HEK293 (cell line): ENCODE data around the gene MDGA2.

Experiments
- CTCF ChIA-PET: fragments of 350-600 bp; formaldehyde crosslinking; extraction: SDS; loops from one replicate; lab custom pipeline; 2021; ENCODE audit warnings: antibody characterized with exemption; lab: Yijun Ruan, JAX
- POLR2A ChIA-PET: fragments of 300-600 bp; formaldehyde crosslinking; extraction: SDS; loops from one replicate; lab custom pipeline; 2020; ENCODE audit warnings: antibody characterized with exemption, inconsistent platforms; lab: Yijun Ruan, JAX
- H3K27ac ChIP-seq: fragments of 200-500 bp; sonication (Bioruptor generic); 2 replicates; pipeline ENCODE4 v1.5.1; 2014; ENCODE audit warnings: low read depth, low read length, control low read depth, inconsistent platforms; ENCODE audit errors: extremely low read depth
- H3K36me3 ChIP-seq, 2 experiments: fragments of 200-500 bp in 1 of 2; sonication (Bioruptor generic) in 1 of 2; 1 replicate in 1 of 2; 2 replicates in 1 of 2; pipeline ENCODE4 v1.5.1; 2014 to 2017; ENCODE audit warnings: inconsistent platforms in 2 of 2, low read length in 2 of 2; ENCODE audit not compliant: control insufficient read depth in 2 of 2, insufficient read depth in 1 of 2
- H3K4me1 ChIP-seq: fragments of 200-500 bp; sonication (Bioruptor generic); 2 replicates; pipeline ENCODE4 v1.5.1; 2014; ENCODE audit warnings: mild to moderate bottlenecking, low read length, inconsistent platforms; ENCODE audit not compliant: control insufficient read depth, insufficient read depth
- H3K4me3 ChIP-seq: 2 replicates; pipeline ENCODE4 v1.5.1; 2011; ENCODE audit warnings: low read depth, mild to moderate bottlenecking, control low read depth, low read length, moderate library complexity
- H3K9me3 ChIP-seq: fragments of 200-500 bp; sonication (Bioruptor generic); 2 replicates; pipeline ENCODE4 v1.5.1; 2014; ENCODE audit warnings: low read depth, low read length, inconsistent platforms; ENCODE audit not compliant: control insufficient read depth, insufficient read depth
- BCL11A ChIP-seq: fragments of 450-650 bp; formaldehyde crosslinking; IDR thresholded peaks from 2 replicates; pipeline ENCODE4 v1.5.1; 2016; ENCODE audit warnings: low read depth, missing biosample characterization, missing genetic modification characterization
- FEZF1 ChIP-seq: fragments of 450-650 bp; formaldehyde crosslinking; IDR thresholded peaks from 2 replicates; pipeline ENCODE4 v1.5.1; 2016; ENCODE audit warnings: missing biosample characterization, missing genetic modification characterization
- HOXC10 ChIP-seq: sonication (generic); formaldehyde crosslinking; IDR thresholded peaks from 2 replicates; pipeline ENCODE4 v1.8.1; 2023; ENCODE audit warnings: mild to moderate bottlenecking, missing genetic modification reagents
- KLF7 ChIP-seq: fragments of 450-650 bp; formaldehyde crosslinking; IDR thresholded peaks from 2 replicates; pipeline ENCODE4 v1.5.1; 2016; ENCODE audit warnings: missing biosample characterization, missing genetic modification characterization, borderline replicate concordance
- MEIS1 ChIP-seq: sonication (generic); formaldehyde crosslinking; IDR thresholded peaks from 2 replicates; pipeline ENCODE4 v1.8.1; 2022; ENCODE audit warnings: missing genetic modification reagents, mild to moderate bottlenecking, borderline replicate concordance
- MYNN ChIP-seq: fragments of 450-650 bp; formaldehyde crosslinking; IDR thresholded peaks from 2 replicates; pipeline ENCODE4 v1.5.1; 2016; ENCODE audit warnings: missing biosample characterization, missing genetic modification characterization, borderline replicate concordance
- ZNF292 ChIP-seq: fragments of 450-650 bp; formaldehyde crosslinking; IDR thresholded peaks from 2 replicates; pipeline ENCODE4 v1.5.1; 2016; ENCODE audit warnings: low read depth, missing biosample characterization, missing genetic modification characterization, borderline replicate concordance
- ZNF311 ChIP-seq: fragments of 450-650 bp; formaldehyde crosslinking; IDR thresholded peaks from 2 replicates; pipeline ENCODE4 v1.5.1; 2017; ENCODE audit warnings: missing biosample characterization, missing genetic modification characterization, borderline replicate concordance
- ZNF324 ChIP-seq: fragments of 450-650 bp; formaldehyde crosslinking; IDR thresholded peaks from 2 replicates; pipeline ENCODE4 v1.5.1; 2016; ENCODE audit warnings: missing biosample characterization, missing genetic modification characterization
- ZNF394 ChIP-seq: fragments of 450-650 bp; formaldehyde crosslinking; IDR thresholded peaks from 2 replicates; pipeline ENCODE4 v1.5.1; 2016; ENCODE audit warnings: missing biosample characterization, missing genetic modification characterization, mild to moderate bottlenecking, moderate library complexity, borderline replicate concordance
- ZNF404 ChIP-seq: fragments of 450-650 bp; formaldehyde crosslinking; IDR thresholded peaks from 2 replicates; pipeline ENCODE4 v1.5.1; 2017; ENCODE audit warnings: missing biosample characterization, missing genetic modification characterization
- ZNF423 ChIP-seq: fragments of 450-650 bp; formaldehyde crosslinking; IDR thresholded peaks from 2 replicates; pipeline ENCODE4 v1.5.1; 2016; ENCODE audit warnings: missing biosample characterization, missing genetic modification characterization
- ZNF433 ChIP-seq: fragments of 450-650 bp; formaldehyde crosslinking; IDR thresholded peaks from 2 replicates; pipeline ENCODE4 v1.5.1; 2016; ENCODE audit warnings: missing biosample characterization, missing genetic modification characterization, low read depth
- ZNF510 ChIP-seq: fragments of 450-650 bp; formaldehyde crosslinking; IDR thresholded peaks from 2 replicates; pipeline ENCODE4 v1.5.1; 2018; ENCODE audit warnings: mild to moderate bottlenecking, missing genetic modification characterization, missing biosample characterization; ENCODE audit not compliant: insufficient replicate concordance
- ZNF529 ChIP-seq: fragments of 450-650 bp; formaldehyde crosslinking; IDR thresholded peaks from 2 replicates; pipeline ENCODE4 v1.5.1; 2017; ENCODE audit warnings: missing genetic modification characterization, missing biosample characterization; ENCODE audit not compliant: insufficient replicate concordance
- ZNF530 ChIP-seq: fragments of 450-650 bp; formaldehyde crosslinking; IDR thresholded peaks from 2 replicates; pipeline ENCODE4 v1.5.1; 2016; ENCODE audit warnings: low read depth, missing biosample characterization, missing genetic modification characterization
- ZNF549 ChIP-seq: fragments of 450-650 bp; IDR thresholded peaks from 2 replicates; pipeline ENCODE4 v1.5.1; 2018; ENCODE audit warnings: missing biosample characterization, missing genetic modification characterization, mild to moderate bottlenecking, inconsistent platforms, moderate library complexity
- ZNF558 ChIP-seq: fragments of 450-650 bp; formaldehyde crosslinking; IDR thresholded peaks from 2 replicates; pipeline ENCODE4 v1.5.1; 2016; ENCODE audit warnings: missing biosample characterization, missing genetic modification characterization
- ZNF596 ChIP-seq: fragments of 450-650 bp; IDR thresholded peaks from 2 replicates; pipeline ENCODE4 v1.5.0; 2018; ENCODE audit warnings: missing biosample characterization, mild to moderate bottlenecking, missing genetic modification characterization, moderate library complexity
- ZNF629 ChIP-seq: fragments of 450-650 bp; formaldehyde crosslinking; IDR thresholded peaks from 2 replicates; pipeline ENCODE4 v1.5.1; 2017; ENCODE audit warnings: missing biosample characterization, missing genetic modification characterization
- ZNF664 ChIP-seq: fragments of 450-650 bp; formaldehyde crosslinking; IDR thresholded peaks from 2 replicates; pipeline ENCODE4 v1.5.1; 2016; ENCODE audit warnings: missing biosample characterization, missing genetic modification characterization
- ZNF747 ChIP-seq: fragments of 450-650 bp; formaldehyde crosslinking; IDR thresholded peaks from 2 replicates; pipeline ENCODE4 v1.5.1; 2016; ENCODE audit warnings: missing biosample characterization, missing genetic modification characterization
- ZNF837 ChIP-seq: fragments of 450-650 bp; formaldehyde crosslinking; IDR thresholded peaks from 2 replicates; pipeline ENCODE4 v1.5.1; 2016; ENCODE audit warnings: missing biosample characterization, missing genetic modification characterization
- ZSCAN23 ChIP-seq: fragments of 450-650 bp; formaldehyde crosslinking; IDR thresholded peaks from 2 replicates; pipeline ENCODE4 v1.5.1; 2016; ENCODE audit warnings: missing biosample characterization, missing genetic modification characterization
- ZXDB ChIP-seq: fragments of 450-650 bp; formaldehyde crosslinking; IDR thresholded peaks from 2 replicates; pipeline ENCODE4 v1.5.1; 2016; ENCODE audit warnings: missing biosample characterization, missing genetic modification characterization
- TF ChIP-seq, protein P1 (sequence below): fragments of 450-650 bp; formaldehyde crosslinking; IDR thresholded peaks from 2 replicates; pipeline ENCODE4 v1.5.0; 2017; ENCODE audit warnings: missing biosample characterization, missing genetic modification characterization, borderline replicate concordance
- TF ChIP-seq, protein P2 (sequence below): fragments of 450-650 bp; IDR thresholded peaks from 2 replicates; pipeline ENCODE4 v1.5.1; 2018; ENCODE audit warnings: missing biosample characterization, missing genetic modification characterization
- TF ChIP-seq, protein P3 (sequence below): fragments of 450-650 bp; formaldehyde crosslinking; IDR thresholded peaks from 2 replicates; pipeline ENCODE4 v1.5.1; 2016; ENCODE audit warnings: missing biosample characterization, missing genetic modification characterization

MDGA2 gene

DNA sequence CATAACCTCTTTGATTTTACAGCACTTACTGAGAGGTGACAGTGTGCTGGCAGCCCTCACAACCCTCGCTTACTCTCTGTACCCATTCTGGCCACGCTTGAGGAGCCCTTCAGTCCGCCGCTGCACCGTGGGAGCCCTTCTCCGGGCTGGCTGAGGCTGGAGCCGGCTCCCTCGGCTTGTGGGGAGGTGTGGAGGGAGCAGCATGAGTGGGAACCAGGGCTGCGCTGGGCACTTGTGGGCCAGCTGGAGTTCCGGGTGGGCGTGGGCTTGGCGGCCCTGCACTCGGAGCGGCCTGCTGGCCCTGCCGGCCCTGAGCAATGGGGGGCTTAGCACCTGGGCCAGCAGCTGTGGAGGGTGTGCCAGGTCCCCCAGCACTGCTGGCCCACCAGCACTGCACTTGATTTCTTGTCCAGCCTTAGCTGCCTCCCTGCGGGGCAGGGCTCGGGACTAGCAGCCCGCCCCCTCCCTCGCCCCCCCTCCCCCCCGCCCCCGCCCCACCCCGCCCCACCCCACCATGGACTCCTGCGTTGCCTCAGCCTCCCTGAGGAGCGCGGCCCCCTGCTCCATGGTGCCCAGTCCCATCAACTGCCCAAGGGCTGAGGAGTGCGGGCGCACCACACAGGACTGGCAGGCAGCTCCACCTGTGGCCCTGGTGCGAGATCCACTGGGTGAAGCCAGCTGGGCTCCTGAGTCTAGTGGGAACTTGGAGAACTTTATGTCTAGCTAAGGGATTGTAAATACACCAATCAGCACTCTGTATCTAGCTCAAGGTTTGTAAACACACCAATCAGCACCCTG is 9.9 kb downstream of the MDGA2 start (continued):
- TF ChIP-seq, protein P1, sequence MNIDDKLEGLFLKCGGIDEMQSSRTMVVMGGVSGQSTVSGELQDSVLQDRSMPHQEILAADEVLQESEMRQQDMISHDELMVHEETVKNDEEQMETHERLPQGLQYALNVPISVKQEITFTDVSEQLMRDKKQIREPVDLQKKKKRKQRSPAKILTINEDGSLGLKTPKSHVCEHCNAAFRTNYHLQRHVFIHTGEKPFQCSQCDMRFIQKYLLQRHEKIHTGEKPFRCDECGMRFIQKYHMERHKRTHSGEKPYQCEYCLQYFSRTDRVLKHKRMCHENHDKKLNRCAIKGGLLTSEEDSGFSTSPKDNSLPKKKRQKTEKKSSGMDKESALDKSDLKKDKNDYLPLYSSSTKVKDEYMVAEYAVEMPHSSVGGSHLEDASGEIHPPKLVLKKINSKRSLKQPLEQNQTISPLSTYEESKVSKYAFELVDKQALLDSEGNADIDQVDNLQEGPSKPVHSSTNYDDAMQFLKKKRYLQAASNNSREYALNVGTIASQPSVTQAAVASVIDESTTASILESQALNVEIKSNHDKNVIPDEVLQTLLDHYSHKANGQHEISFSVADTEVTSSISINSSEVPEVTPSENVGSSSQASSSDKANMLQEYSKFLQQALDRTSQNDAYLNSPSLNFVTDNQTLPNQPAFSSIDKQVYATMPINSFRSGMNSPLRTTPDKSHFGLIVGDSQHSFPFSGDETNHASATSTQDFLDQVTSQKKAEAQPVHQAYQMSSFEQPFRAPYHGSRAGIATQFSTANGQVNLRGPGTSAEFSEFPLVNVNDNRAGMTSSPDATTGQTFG (tag by site-specific recombination) = no peak
- TF ChIP-seq MYNN = no peak
- no peak for TF ChIP-seq ZNF549 (tag by site-specific recombination)
- no peak for TF ChIP-seq HOXC10 (CRISPR knock-in tag)
- no peak for TF ChIP-seq ZNF664 (tag by site-specific recombination)

DNA sequence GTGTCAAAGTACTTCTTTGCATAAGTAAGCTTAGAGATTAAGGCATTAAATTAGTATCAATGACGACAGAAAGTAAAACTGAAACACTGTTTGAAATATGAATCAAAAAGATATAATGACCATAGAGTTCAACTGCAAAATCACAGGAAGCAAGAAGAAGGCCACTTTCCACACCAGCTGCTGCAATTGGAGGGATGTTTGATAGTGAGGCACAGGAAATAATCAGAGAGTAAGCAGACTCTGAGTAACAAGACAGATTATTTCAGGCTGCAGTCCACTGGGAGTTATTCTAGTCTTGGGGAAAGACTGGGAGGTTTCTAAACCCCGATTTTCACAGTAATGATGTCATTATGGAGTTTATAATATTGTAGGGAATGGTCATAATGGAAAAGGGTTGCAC is 12.9 kb downstream of the MDGA2 start:
- Histone ChIP-seq H3K9me3 (no peaks in the 10 kb centered on the region), H3K4me1 (no peaks in the 10 kb centered on the region), H3K36me3 (no peaks in the 10 kb centered on the region), H3K27ac (no peak overlapping the region), H3K4me3 (no peak overlapping the region)
- TF ChIP-seq ZNF404 (tag by site-specific recombination) (no peak), ZNF529 (tag by site-specific recombination) (no peak), FEZF1 (tag by site-specific recombination) (no peak), ZNF530 (tag by site-specific recombination) (no peak), ZNF558 (no peak), ZNF629 (no peak), ZNF433 (tag by site-specific recombination) (no peak), ZNF292 (tag by site-specific recombination) (no peak), ZNF324 (tag by site-specific recombination) (no peak)
- ChIA-PET POLR2A (no interaction called here), CTCF (no interaction called here)

DNA sequence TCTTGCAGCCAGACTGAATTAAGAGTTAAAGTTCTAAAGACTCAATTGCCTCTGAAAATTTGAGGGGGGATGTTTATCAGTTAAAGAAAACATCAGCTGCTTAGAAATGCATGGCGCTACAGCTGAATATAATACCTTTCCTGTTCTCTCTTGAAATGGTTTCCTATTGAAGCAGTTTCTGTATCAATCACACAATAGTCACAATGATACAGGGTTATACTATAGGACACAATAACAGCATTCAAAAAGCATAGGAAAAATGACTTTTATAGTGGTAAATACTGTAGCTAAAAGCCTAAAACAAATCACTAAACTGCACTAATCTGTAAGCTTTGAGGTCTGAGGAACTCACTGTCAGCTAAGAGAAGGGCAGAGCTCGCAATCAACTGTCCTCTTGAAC is 15.2 kb downstream of the MDGA2 start:
- no peak overlapping the region for H3K4me3 ChIP-seq
- no peak overlapping the region for H3K27ac ChIP-seq
- H3K9me3 ChIP-seq = no peaks in the 10 kb centered on the region
- POLR2A ChIA-PET = no interaction called here
- no peaks in the 10 kb centered on the region for H3K4me1 ChIP-seq
- H3K36me3 ChIP-seq = no peaks in the 10 kb centered on the region
- TF ChIP-seq ZNF837 (no peak), ZNF747 (no peak), ZNF664 (tag by site-specific recombination) (no peak), BCL11A (tag by site-specific recombination) (no peak), MEIS1 (CRISPR knock-in tag) (no peak), KLF7 (no peak), ZNF596 (tag by site-specific recombination) (no peak), ZNF292 (tag by site-specific recombination) (no peak), ZSCAN23 (tag by site-specific recombination) (no peak), ZNF324 (tag by site-specific recombination) (no peak), ZNF510 (tag by site-specific recombination) (no peak), ZNF394 (tag by site-specific recombination) (no peak), ZNF423 (tag by site-specific recombination) (no peak), ZXDB (tag by site-specific recombination) (no peak), ZNF311 (no peak)
- TF ChIP-seq, protein P2, sequence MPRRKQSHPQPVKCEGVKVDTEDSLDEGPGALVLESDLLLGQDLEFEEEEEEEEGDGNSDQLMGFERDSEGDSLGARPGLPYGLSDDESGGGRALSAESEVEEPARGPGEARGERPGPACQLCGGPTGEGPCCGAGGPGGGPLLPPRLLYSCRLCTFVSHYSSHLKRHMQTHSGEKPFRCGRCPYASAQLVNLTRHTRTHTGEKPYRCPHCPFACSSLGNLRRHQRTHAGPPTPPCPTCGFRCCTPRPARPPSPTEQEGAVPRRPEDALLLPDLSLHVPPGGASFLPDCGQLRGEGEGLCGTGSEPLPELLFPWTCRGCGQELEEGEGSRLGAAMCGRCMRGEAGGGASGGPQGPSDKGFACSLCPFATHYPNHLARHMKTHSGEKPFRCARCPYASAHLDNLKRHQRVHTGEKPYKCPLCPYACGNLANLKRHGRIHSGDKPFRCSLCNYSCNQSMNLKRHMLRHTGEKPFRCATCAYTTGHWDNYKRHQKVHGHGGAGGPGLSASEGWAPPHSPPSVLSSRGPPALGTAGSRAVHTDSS (tag by site-specific recombination) = no peak
- TF ChIP-seq, protein P3, sequence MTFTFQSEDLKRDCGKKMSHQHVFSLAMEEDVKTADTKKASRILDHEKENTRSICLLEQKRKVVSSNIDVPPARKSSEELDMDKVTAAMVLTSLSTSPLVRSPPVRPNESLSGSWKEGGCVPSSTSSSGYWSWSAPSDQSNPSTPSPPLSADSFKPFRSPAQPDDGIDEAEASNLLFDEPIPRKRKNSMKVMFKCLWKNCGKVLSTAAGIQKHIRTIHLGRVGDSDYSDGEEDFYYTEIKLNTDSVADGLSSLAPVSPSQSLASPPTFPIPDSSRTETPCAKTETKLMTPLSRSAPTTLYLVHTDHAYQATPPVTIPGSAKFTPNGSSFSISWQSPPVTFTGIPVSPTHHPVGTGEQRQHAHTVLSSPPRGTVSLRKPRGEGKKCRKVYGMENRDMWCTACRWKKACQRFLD (tag by site-specific recombination) = no peak
- CTCF ChIA-PET = no interaction called here
